Small intestine (tissue), 7 donors: ENCODE measurements around the gene OR2G2. TPM values are rescaled to one million over a fixed set of nuclear protein-coding genes. Genes with fewer than 3 reads are reported as not detected.

ENCODE experiments used
- DNase-seq, 2 donors: peaks; one replicate each; pipeline versions ENCODE4 v3.0.0 to v3.0.0-alpha.2; 2013
- FAIRE-seq: peaks from 2 replicates; lab custom pipeline; 2012; peaks lifted over from hg19 to GRCh38; lab: Jason Lieb, UNC
- H3K27ac ChIP-seq, 3 donors: one replicate each; pipeline ENCODE4 v1.5.1; 2013; ENCODE audit warnings: low read length in 2 of 3, mild to moderate bottlenecking in 2 of 3, control low read depth in 1 of 3, inconsistent platforms in 1 of 3, low read depth in 1 of 3, moderate library complexity in 1 of 3
- H3K27me3 ChIP-seq, 3 donors: one replicate each; pipeline ENCODE4 v1.6.1; 2013; ENCODE audit warnings: low read length in 3 of 3, inconsistent platforms in 1 of 3; ENCODE audit not compliant: control insufficient read depth in 3 of 3, insufficient read depth in 3 of 3
- H3K36me3 ChIP-seq, 3 donors: one replicate each; pipeline ENCODE4 v1.6.1; 2013; ENCODE audit warnings: low read length in 3 of 3, inconsistent platforms in 1 of 3, low read depth in 1 of 3, mild to moderate bottlenecking in 1 of 3, moderate library complexity in 1 of 3; ENCODE audit not compliant: control insufficient read depth in 3 of 3, insufficient read depth in 2 of 3
- H3K4me1 ChIP-seq, 3 donors: one replicate each; pipeline ENCODE4 v1.6.1; 2013; ENCODE audit warnings: low read length in 2 of 3, inconsistent platforms in 1 of 3, low read depth in 1 of 3, mild to moderate bottlenecking in 1 of 3, moderate library complexity in 1 of 3; ENCODE audit not compliant: control insufficient read depth in 3 of 3, insufficient read depth in 2 of 3
- H3K4me3 ChIP-seq, 3 donors: one replicate each; pipeline ENCODE4 v1.5.1; 2013; ENCODE audit warnings: low read length in 3 of 3, control low read depth in 1 of 3, inconsistent platforms in 1 of 3, low read depth in 1 of 3, mild to moderate bottlenecking in 1 of 3, moderate library complexity in 1 of 3
- H3K9me3 ChIP-seq, 2 donors: one replicate each; pipeline ENCODE4 v1.6.1; 2013; ENCODE audit warnings: low read depth in 1 of 2, low read length in 1 of 2; ENCODE audit not compliant: control insufficient read depth in 2 of 2, insufficient read depth in 1 of 2
- WGBS, 3 donors: extraction: QIAGEN DNeasy Blood & Tissue Kit; methylation state at CpG; one replicate each; pipeline ENCODE4 v1.1.7; 2013; 5-methylcytosine and 5-hydroxymethylcytosine counted together
- polyA plus RNA-seq, 4 donors: library from polyadenylated mRNA; stranded (reverse) in 3 of 4; unstranded in 1 of 4; fragments of 200-250 nt in 3 of 4; fragments of 120-200 nt in 1 of 4; gene quantifications; one replicate each; pipeline versions ENCODE4 v1.2.1 to v1.2.3, GENCODE V29; 2013
- donor health status: healthy with polysubstance abuse.
- donor health status: control.
- donor health status: control.
- donor health status: Bipolar disorder and iron deficiency.
- donor health status: healthy.

Gene OR2G2
- polyA plus RNA-seq, 4 donors, result not detected

DNA sequence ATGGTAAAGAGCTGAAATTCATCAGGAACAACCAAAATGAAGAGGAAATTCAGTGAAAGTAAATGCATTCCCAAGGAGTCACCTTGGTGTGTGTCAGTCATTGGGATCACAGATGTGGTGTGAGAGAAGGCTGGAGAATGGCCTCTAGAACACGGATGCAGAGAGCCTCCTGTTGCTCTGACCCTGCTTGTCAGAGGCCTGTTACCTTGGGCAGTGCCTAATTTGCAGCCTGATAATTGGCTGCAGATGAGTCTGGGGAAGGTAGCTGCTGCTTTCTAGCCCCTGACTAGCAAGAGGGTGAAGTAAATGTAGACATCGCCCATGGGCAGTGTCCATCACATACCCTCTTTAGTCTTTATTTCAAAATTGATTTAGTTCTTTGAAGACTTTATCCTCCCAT, 35.9 kb upstream of the OR2G2 start:
- Histone ChIP-seq H3K9me3 (no peaks in the 10 kb centered on the region), H3K27me3 (no peaks in the 10 kb centered on the region), H3K4me1 (no peaks in the 10 kb centered on the region), H3K4me3 (no peak overlapping the region), H3K27ac (no peak overlapping the region), H3K36me3 (no peaks in the 10 kb centered on the region)
- 67 to 77% (median 73%) methylated on average over 2 of the region's 2 CpGs for WGBS, 3 donors
- FAIRE-seq, result no peak
- DNase-seq, result no peak

DNA sequence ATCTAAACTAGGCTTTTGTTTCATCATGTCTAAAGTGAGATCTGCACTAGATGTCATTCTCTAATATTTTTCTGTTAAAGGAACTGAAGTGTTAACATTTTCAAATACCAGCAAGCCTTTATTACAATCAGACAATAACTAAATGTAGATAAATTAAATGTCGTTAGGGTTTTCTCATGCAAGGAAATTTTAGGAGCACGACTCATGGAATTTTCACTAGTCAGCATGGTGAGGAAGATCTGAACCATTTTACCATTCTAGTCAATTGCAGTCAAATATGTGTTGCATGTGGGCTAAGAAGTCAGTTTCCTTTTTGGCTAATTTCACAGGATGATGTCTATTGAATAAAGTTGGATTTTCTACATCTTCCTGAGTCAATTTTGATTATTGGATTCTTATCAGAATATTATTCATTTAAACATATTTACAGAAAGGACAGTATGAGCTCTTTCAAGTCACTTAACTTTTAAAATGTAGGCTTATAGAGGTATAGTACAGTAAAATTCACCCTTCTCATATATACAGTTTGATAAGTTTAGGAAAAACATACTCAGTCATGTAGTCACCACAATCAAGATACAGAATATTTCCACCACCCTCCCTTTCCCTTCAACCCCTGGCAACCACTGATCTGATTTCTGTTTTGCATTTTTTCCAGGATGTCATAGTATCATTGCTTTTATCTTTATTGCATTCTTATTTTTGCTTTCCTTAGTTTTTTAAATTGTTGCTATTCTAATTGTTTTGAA, 30.1 kb upstream of the OR2G2 start:
- Histone ChIP-seq H3K9me3 (no peaks in the 10 kb centered on the region), H3K27ac (no peak overlapping the region), H3K4me3 (no peak overlapping the region), H3K27me3 (no peaks in the 10 kb centered on the region), H3K36me3 (no peaks in the 10 kb centered on the region), H3K4me1 (no peaks in the 10 kb centered on the region)
- no peak for DNase-seq
- 77 to 86% (median 83%) methylated on average over 2 of the region's 2 CpGs for WGBS, 3 donors
- FAIRE-seq, result no peak

DNA sequence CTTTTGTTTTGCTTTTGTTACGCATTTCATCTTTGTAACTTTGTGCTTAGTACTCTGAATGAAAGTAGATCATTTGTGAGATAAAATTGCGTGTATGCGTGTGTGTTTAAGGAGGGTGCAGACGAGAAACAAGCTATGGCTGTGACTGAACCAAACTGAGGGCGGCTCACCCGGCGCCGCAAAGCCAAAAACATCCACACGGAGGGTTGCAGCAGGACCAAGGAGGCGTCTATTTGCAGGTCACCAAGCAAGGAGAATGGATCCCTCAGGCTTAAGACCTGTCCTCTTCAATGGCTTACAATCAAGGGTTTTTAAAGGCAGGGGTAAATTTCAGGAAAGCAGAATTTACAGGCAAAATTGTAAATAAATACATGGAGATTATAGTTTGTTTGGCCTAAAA, 26.4 kb upstream of the OR2G2 start:
- Histone ChIP-seq H3K27me3 (no peaks in the 10 kb centered on the region), H3K36me3 (no peaks in the 10 kb centered on the region), H3K27ac (no peak overlapping the region), H3K4me1 (no peaks in the 10 kb centered on the region), H3K4me3 (no peak overlapping the region), H3K9me3 (no peaks in the 10 kb centered on the region)
- FAIRE-seq (no peak), DNase-seq (no peak)
- WGBS, 3 donors, result 66 to 70% (median 68%) methylated on average over 10 of the region's 10 CpGs

DNA sequence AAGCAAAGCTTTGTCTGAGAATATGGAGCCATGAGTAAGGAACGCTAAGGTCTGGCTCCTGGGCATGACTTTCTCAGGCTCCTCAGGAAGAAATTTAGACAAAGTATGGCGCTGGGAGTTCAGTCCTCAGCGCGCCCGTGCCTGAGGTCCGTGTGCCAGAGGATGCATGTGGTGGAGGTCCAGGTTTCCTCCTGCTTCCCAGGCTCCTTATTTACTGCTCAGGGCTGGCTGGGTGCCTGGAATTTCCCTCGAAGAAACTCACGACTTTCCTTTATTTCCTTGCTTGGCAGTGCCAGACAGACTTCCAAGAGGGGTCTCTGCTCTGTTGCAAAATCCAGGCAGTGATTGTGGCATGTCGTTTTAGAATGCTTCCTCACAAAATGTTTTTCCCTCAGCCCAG, 26.0 kb upstream of the OR2G2 start:
- WGBS, 3 donors, result 64 to 76% (median 73%) methylated on average over 9 of the region's 9 CpGs
- Histone ChIP-seq H3K4me1 (no peaks in the 10 kb centered on the region), H3K36me3 (no peaks in the 10 kb centered on the region), H3K27me3 (no peaks in the 10 kb centered on the region), H3K27ac (no peak overlapping the region), H3K9me3 (no peaks in the 10 kb centered on the region), H3K4me3 (no peak overlapping the region)
- no peak for FAIRE-seq
- DNase-seq, result no peak

DNA sequence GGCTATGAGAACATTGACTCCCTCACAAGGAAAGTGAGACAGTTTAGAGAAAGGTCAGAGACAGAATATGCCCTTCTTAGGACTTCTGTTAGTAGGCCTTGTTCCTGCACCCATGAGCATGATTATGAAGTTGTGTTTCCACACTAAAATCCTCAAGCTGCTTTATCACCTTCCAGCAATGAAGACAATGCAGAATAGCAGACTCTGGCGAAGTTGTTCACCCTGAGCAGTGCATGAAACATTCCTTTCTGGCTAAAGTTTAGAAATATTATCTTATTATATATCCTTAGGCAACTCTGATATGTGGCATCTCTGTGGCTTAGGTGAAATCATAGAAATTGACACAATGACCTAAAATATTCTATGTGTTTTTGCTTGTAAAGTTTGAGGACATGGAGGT, 13.9 kb upstream of the OR2G2 start:
- no peak overlapping the region for H3K27ac ChIP-seq
- FAIRE-seq, result no peak
- no peak overlapping the region for H3K4me3 ChIP-seq
- no peaks in the 10 kb centered on the region for H3K4me1 ChIP-seq
- H3K9me3 ChIP-seq, result peaks cover 0 to 3% of the 10 kb centered on the region in 2 donors
- no peak for DNase-seq
- 36 to 61% (median 44%) methylated on average over 1 of the region's 1 CpG for WGBS, 3 donors
- H3K27me3 ChIP-seq, result no peaks in the 10 kb centered on the region
- H3K36me3 ChIP-seq, result no peaks in the 10 kb centered on the region

DNA sequence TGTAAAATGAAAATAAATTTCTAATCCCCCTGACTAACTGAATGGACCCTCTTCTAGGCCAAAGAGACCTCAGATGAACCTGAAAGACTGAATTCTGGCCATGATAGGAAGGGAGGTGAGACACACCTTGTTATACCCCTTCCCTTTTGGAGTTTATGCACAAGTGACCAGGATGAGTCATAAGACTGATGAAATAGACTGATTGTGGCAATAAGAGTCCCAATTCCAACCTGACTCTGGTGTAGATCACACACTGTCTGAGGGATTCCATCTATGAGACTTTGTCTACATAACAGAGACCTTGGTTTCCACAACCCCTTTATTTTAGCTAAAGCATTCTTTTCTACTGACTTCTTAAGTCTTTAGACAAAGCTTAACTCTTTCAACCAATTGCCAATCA, 13.5 kb upstream of the OR2G2 start:
- DNase-seq (no peak), FAIRE-seq (no peak)
- peaks cover 0 to 3% of the 10 kb centered on the region in 2 donors for H3K9me3 ChIP-seq
- H3K27ac ChIP-seq, result no peak overlapping the region
- H3K4me3 ChIP-seq, result no peak overlapping the region
- H3K27me3 ChIP-seq, result no peaks in the 10 kb centered on the region
- no peaks in the 10 kb centered on the region for H3K36me3 ChIP-seq
- no peaks in the 10 kb centered on the region for H3K4me1 ChIP-seq

DNA sequence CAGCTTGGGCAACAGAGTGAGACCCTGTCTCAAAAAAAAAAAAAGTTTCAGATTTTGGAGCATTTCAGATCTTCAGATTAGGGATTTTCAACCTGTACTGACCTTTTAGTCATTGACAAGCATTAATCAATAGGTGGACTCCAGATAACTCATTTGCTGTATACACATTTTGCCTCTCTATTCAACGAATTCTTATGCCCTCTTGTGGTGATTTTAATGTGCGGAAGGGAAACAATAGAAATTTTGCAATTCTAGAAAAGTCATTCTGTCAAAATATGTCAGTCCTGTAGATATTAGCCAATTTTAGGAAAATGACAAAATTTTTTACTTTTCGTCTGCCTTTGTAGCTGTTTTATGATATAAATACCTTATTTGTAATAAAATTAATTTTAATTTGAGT, 11.6 kb upstream of the OR2G2 start:
- H3K27ac ChIP-seq, result no peak overlapping the region
- H3K4me1 ChIP-seq, result no peaks in the 10 kb centered on the region
- peak in 1 of 2 donors; percentile 2 for DNase-seq
- no peaks in the 10 kb centered on the region for H3K27me3 ChIP-seq
- FAIRE-seq, result no peak
- H3K9me3 ChIP-seq, result peaks cover 0 to 3% of the 10 kb centered on the region in 2 donors
- 50 to 51% (median 50%) methylated on average over 3 of the region's 3 CpGs for WGBS, 3 donors
- H3K4me3 ChIP-seq, result no peak overlapping the region
- H3K36me3 ChIP-seq, result no peaks in the 10 kb centered on the region

DNA sequence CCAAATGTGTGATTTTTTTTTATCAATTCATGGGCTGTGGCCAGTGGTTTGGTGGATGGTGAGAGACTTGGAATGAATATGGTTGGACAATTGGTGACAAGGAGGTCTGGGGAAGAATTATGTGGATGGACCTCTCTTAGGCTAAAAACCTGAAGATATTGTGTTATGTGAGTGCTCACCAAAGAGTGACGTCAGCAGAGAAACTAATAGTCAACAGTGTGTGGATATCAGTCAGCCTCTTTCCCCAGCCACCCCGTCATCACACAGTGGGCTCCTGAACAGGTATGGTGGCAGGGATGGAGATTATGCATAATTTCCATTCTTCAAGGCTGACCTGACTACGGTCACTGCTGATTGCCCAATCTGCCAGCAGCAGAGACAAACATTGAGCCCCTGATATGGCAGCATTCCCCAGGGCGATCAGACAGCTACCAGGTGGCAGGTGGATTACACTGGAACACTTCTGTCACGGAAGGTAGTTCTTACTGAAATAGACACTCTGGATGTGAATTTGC, 9.2 kb upstream of the OR2G2 start:
- 70 to 83% (median 77%) methylated on average over 5 of the region's 5 CpGs for WGBS, 3 donors
- Histone ChIP-seq H3K4me3 (no peak overlapping the region), H3K4me1 (no peaks in the 10 kb centered on the region), H3K27me3 (no peaks in the 10 kb centered on the region), H3K9me3 (no peaks in the 10 kb centered on the region), H3K36me3 (no peaks in the 10 kb centered on the region), H3K27ac (no peak overlapping the region)
- DNase-seq, result no peak
- no peak for FAIRE-seq

DNA sequence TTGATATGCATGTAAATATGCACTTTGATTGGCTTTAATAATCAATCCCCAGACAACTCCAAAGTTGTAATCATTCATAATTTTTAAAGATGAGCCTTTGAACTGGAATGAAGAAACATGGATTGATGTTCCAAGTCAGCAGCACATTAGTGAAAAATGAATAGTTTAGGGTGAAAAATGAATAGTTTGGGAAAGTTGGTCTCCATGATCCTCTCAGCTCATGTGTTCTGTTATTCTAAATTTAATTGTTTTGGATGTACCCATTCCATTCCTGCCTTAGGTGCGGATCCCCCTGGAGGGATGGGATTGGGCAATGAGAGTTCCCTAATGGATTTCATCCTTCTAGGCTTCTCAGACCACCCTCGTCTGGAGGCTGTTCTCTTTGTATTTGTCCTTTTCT, 17.1 kb downstream of the OR2G2 start, which contains the start of gene OR2G3:
Gene OR2G3, plus strand, starts transcription at position 301 of the 400 bp plus-strand sequence. Its CDS starts 0 bp downstream, at position 301.
- Histone ChIP-seq H3K27me3 (no peaks in the 10 kb centered on the region), H3K4me3 (no peak within 1 kb of the TSS), H3K27ac (no peak within 1 kb of the TSS), H3K9me3 (no peaks in the 10 kb centered on the region), H3K4me1 (no peaks in the 10 kb centered on the region), H3K36me3 (no peaks in the 10 kb centered on the region)
- 64 to 86% (median 67%) methylated on average over 2 of the region's 2 CpGs for WGBS, 3 donors
- FAIRE-seq, result no peak
- DNase-seq, result no peak
